NT2/D1 (cell line): ENCODE data around the gene GALNT9.

Experiments
- SUZ12 ChIP-seq: IDR thresholded peaks from 2 replicates; pipeline ENCODE4 v1.6.1; 2011; ENCODE audit not compliant: insufficient read length, insufficient read depth; ENCODE audit errors: extremely low read depth
- YY1 ChIP-seq: IDR thresholded peaks from 2 replicates; pipeline ENCODE4 v1.6.1; 2011; ENCODE audit not compliant: insufficient read length, insufficient read depth
- ZNF274 ChIP-seq: IDR thresholded peaks from 2 replicates; pipeline ENCODE4 v1.6.1; 2011; ENCODE audit warnings: mild to moderate bottlenecking, low read depth, low read length

GRCh38 chr12:132321321-132322118 is 7.9 kb downstream of the GALNT9 start:
- TF ChIP-seq SUZ12 (no peak), YY1 (no peak), ZNF274 (no peak)
